ENCODE data around the gene GBGT1. TPM values are rescaled to one million over a fixed set of nuclear protein-coding genes. Genes with fewer than 3 reads are reported as not detected.
A peak's percentile ranks its signal among the peaks of the same experiment; 100 is the strongest.

GBGT1 gene
- total and polyA plus RNA-seq, 8 donors, result 1.2 to 37.9 (median 22.6) TPM

DNA sequence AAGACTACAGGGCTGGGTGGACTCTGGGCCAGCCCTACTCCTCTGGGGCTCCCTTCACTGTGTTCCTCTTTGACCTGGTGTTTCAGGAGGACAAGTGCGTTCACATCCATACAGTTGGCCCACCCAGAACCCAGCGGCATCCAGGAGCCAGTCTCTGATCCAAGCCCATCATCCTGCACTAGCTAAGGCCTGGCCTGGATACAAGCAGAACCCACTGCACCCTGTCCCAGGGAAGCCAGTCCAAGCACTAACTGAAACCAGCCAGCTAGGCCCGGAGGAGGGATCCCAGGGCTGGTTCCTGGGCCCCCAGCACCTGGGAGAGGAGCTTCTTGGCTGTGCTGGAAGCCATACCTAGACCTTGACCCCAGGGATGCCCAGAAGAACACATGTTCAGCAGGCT is 4.1 kb upstream of the GBGT1 start:
- 84 to 95% (median 90%) methylated on average over 2 to 3 of the region's 3 CpGs; no CpG with 5 or more reads in 1 of the 5 donors for WGBS, 5 donors
- TF ChIP-seq EP300 (IDR thresholded peaks at IDR 0.05), result no peak
- no peak for TF ChIP-seq POLR2A (IDR thresholded peaks at IDR 0.05)
- TF ChIP-seq CTCF (IDR thresholded peaks at IDR 0.05), result no peak
- no peak for TF ChIP-seq POLR2AphosphoS5 (IDR thresholded peaks at IDR 0.05)

GRCh38 chr9:133167096-133167730 is 3.5 kb upstream of the GBGT1 start:
- Histone ChIP-seq H3K27me3 (peaks cover 0 to 22% (median 0%) of the 10 kb centered on the region in 3 donors), H3K27ac (no peak overlapping the region), H3K36me3 (no peaks in the 10 kb centered on the region), H3K4me3 (no peak overlapping the region), H3K4me1 (peaks cover 22 to 33% (median 30%) of the 10 kb centered on the region in 4 donors), H3K9me3 (no peaks in the 10 kb centered on the region)
- intact Hi-C loops (cut with DNase I; ENCODE audit: low total_unique reads), result no loop called here
- DNase-seq, result no peak
- 78 to 88% (median 85%) methylated on average over 1 to 3 of the region's 3 CpGs for WGBS, 5 donors
- TF ChIP-seq POLR2AphosphoS5 (IDR thresholded peaks at IDR 0.05) (no peak), EP300 (IDR thresholded peaks at IDR 0.05) (no peak), CTCF (IDR thresholded peaks at IDR 0.05) (no peak), POLR2A (IDR thresholded peaks at IDR 0.05) (no peak)

More for the DNA sequence above, 4.1 kb upstream of the GBGT1 start:
- H3K4me1 ChIP-seq, result peaks cover 22 to 27% (median 24%) of the 10 kb centered on the region in 4 donors
- peaks cover 0 to 20% (median 0%) of the 10 kb centered on the region in 3 donors for H3K27me3 ChIP-seq
- H3K36me3 ChIP-seq, result no peaks in the 10 kb centered on the region
- H3K4me3 ChIP-seq, result no peak overlapping the region
- H3K9me3 ChIP-seq, result no peaks in the 10 kb centered on the region
- intact Hi-C loops (cut with DNase I; ENCODE audit: low total_unique reads), result no loop called here
- no peak for DNase-seq
- H3K27ac ChIP-seq, result no peak overlapping the region

- Histone ChIP-seq H3K27ac (no peak overlapping the region), H3K27me3 (peaks cover 0 to 17% (median 0%) of the 10 kb centered on the region in 3 donors), H3K36me3 (no peaks in the 10 kb centered on the region), H3K9me3 (no peaks in the 10 kb centered on the region), H3K4me1 (peaks cover 22 to 39% (median 35%) of the 10 kb centered on the region in 4 donors), H3K4me3 (no peak overlapping the region)
- DNase-seq, result no peak
- TF ChIP-seq CTCF (IDR thresholded peaks at IDR 0.05) (no peak), POLR2A (IDR thresholded peaks at IDR 0.05) (no peak), EP300 (IDR thresholded peaks at IDR 0.05) (no peak), POLR2AphosphoS5 (IDR thresholded peaks at IDR 0.05) (no peak)
- intact Hi-C loops (cut with DNase I; ENCODE audit: low total_unique reads), result no loop called here
- WGBS, 5 donors, result 82 to 90% (median 88%) methylated on average over 16 to 17 of the region's 17 CpGs
Measured at GRCh38 chr9:133166392-133166791, 2.7 kb upstream of the GBGT1 start.

- H3K9me3 ChIP-seq, result no peaks in the 10 kb centered on the region
- H3K4me3 ChIP-seq, result no peak overlapping the region
- H3K27me3 ChIP-seq, result peaks cover 0 to 10% (median 0%) of the 10 kb centered on the region in 3 donors
- no peak for TF ChIP-seq POLR2AphosphoS5 (IDR thresholded peaks at IDR 0.05)
- no peak for TF ChIP-seq POLR2A (IDR thresholded peaks at IDR 0.05)
- no peak for TF ChIP-seq CTCF (IDR thresholded peaks at IDR 0.05)
- TF ChIP-seq EP300 (IDR thresholded peaks at IDR 0.05), result no peak
- no peaks in the 10 kb centered on the region for H3K36me3 ChIP-seq
- intact Hi-C loops (cut with DNase I; ENCODE audit: low total_unique reads), result no loop called here
- DNase-seq, result no peak
- H3K4me1 ChIP-seq, result peaks cover 22 to 49% (median 41%) of the 10 kb centered on the region in 4 donors
- WGBS, 5 donors, result 85 to 93% (median 88%) methylated on average over 2 of the region's 2 CpGs
- peak overlapping the region; percentile 63 to 86 (median 83) for H3K27ac ChIP-seq
Measured at GRCh38 chr9:133165452-133165730, 1.7 kb upstream of the GBGT1 start.

All from stomach (tissue), 9 donors.